GM21526 (cell line): ENCODE data around the gene VPS33A.
"Not testable (repeated sequence)": the region's sequence is repeated elsewhere in the genome, so short reads cannot be mapped to it uniquely, and the experiment has no call there.

Experiments used
- ATAC-seq: cut with Tn5 transposase; IDR thresholded peaks from one replicate; pipeline ENCODE4 v1.9.1; 2021; ENCODE audit warnings: moderate library complexity; ENCODE audit not compliant: unreplicated experiment, low FRiP score

Gene VPS33A

GRCh38 chr12:122206111-122206881, 60.0 kb downstream of the VPS33A start:
- no peak for ATAC-seq

GRCh38 chr12:122205053-122205925, 61.0 kb downstream of the VPS33A start:
- no peak for ATAC-seq

GRCh38 chr12:122204167-122205052, 61.9 kb downstream of the VPS33A start:
- no peak for ATAC-seq

DNA sequence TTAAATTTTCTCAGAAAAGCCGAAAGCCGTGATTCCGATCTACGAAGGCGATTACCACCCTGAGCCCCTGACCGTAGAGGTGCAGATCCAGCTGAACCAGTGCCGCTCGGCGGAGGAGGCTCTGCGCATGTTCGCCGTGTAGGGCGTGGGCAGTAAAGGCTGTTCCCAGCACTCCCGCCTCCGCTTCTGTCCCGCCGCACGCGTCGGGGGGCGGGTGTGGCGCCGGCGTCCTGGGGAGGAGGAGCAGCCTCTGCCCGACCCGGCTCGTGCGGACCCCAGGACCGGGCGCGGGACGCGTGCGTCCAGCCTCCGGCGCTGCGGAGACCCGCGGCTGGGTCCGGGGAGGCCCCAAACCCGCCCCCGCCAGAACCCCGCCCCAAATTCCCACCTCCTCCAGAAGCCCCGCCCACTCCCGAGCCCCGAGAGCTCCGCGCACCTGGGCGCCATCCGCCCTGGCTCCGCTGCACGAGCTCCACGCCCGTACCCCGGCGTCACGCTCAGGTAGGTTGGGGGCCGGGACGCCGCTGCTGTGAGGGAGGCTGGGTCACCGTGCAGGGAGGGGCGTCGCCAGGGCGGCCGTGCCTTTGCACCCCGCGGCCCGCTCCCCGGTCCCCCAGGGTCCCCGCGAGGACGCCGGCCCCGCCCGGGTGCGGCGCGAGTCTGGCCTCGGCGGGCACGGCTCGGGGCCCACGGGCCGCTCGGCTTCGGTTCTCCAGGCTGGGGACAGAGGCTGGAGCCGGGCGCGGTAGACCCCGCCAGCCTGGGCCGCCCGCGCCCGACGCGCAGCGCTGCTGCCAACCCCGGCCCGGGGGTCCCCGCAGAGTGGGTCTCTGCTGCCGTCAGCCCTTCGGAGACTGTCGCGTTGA, 62.8 kb downstream of the VPS33A start, which contains the start of gene B3GNT4:
Gene B3GNT4 (plus strand): TSS at position 409 of the 866 bp plus-strand sequence. CDS start 910 bp downstream, outside the sequence.
- no peak for ATAC-seq

GRCh38 chr12:122202811-122203210, 63.5 kb downstream of the VPS33A start:
- not testable (repeated sequence) for ATAC-seq

DNA sequence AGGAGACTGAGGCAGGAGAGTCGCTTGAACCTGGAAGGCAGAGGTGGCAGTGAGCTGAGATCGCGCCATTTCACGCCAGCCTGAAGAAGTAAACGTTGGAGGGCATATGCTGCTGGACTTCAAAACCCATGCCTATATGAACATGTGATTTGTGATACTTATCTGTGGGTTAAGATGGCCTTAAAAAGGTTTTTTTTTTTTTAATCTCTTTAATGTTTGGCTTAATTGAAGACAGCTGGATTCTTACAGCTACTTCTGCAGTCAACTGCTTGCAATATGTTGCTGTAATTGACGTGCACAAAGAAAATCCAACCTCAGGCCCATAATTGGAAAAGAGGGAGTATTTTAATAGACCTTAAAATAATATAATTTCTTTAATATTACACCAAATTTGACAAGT, 64.3 kb downstream of the VPS33A start:
- no peak for ATAC-seq

- ATAC-seq: no peak
These were observed 64.9 kb downstream of the VPS33A start for GRCh38 chr12:122201381-122201780.

- ATAC-seq: no peak
These were observed 65.6 kb downstream of the VPS33A start for GRCh38 chr12:122200541-122201175.

- no peak for ATAC-seq
These were observed 66.6 kb downstream of the VPS33A start for GRCh38 chr12:122199484-122200355.

DNA sequence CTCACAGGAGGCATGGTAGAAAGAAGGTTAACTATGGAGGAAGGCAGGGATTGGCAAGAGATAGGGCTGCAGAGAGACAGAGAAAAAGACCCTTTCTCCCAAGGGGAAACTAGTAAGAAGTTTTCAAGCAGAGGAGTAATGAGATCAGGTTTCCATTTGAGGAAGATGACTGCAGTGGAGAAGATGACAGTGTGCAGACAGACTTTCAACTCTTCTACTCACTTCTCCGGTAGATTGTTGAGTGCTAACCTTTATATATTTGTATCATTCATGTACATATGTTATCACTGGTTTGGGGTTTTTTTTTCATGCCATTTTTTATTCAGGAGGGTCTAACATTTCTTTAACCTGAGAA, 68.7 kb downstream of the VPS33A start:
- ATAC-seq: no peak

GRCh38 chr12:122195405-122195804, 70.9 kb downstream of the VPS33A start:
- no peak for ATAC-seq

- no peak for ATAC-seq
These were observed 71.5 kb downstream of the VPS33A start for GRCh38 chr12:122194804-122195203.

GRCh38 chr12:122192441-122192840, 73.9 kb downstream of the VPS33A start:
- ATAC-seq: no peak

DNA sequence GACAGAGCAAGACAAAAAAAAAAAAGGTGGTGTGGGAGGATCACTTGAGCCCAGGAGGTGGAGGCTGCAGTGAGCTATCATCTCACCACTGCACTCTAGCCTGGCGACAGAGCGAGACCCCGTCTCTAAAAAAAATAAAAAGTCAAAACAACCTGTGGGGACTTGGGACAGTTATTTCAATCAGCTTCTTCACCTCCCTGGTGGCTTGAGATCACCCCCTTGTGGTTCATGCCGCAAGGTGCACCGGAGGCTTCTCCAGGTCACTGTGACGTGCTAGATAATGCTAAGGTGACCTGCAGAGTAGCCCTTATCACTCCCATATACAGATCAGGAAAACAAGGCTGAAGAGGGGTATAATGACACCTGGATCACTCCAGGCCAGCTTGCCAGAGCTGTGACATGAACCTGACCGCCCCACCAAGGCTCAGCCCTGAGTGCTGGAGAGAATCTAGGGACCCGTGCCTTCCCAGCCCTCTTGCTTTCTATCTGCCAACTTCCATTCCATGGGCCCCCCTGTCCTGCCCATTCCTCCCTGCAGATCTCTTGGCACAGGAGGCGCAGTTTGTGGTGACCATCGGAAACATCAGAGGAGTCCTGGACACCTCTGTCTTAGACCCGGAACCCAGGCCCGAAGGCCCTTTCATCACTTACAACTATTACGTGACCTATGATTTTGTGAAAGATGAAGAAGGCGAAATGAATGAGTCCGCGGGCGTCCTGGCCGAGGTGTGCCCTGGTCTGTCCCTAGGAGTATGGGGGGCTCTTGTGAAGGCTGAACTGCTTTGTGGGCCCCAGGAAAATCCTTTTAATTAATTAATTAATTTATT, 75.2 kb downstream of the VPS33A start:
- no peak for ATAC-seq

- ATAC-seq: no peak
These were observed 76.4 kb downstream of the VPS33A start for GRCh38 chr12:122189626-122190475.

DNA sequence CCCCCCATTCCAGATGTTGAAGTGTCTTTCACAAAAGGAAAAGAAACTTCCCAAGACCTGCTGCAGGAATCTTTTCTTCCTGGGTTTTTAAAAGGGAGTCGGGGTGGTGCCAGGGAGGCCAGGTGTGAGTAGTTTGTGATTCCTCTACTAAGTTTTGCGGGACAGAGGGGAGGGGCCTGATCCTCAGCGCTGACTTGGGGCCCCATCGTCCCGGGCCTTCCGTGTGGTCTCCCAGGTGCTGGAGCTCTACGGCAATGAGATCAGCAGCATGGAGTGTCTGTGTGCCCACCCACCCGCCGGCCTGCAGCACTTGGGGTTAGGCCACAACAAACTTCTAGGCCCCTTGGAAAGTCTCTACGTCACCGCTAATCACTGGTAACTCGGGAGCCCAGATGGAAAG, 78.8 kb downstream of the VPS33A start:
- ATAC-seq: no peak
